ENCODE results near the gene GNG2. TPM values are rescaled to one million over a fixed set of nuclear protein-coding genes. Genes with fewer than 3 reads are reported as not detected.

The GNG2 gene
- total RNA-seq, 6 experiments from 2014 or later: 2.4 to 6.0 (median 2.8) TPM

- no peak for DNase-seq
- no peak for TF ChIP-seq CTCF (IDR thresholded peaks at IDR 0.05)
- Mint-ChIP-seq H3K27me3 (ENCODE audit: insufficient read depth) (peaks cover 20% of the 10 kb centered on the region), H3K4me3 (0 out of 2 replicates have a peak overlapping the region, but pooled peaks have one; percentile 96), H3K36me3 (ENCODE audit: low read depth) (no peaks in the 10 kb centered on the region), H3K9me3 (no peaks in the 10 kb centered on the region; the same call in 1 of the 2 replicates), H3K4me1 (ENCODE audit: low read depth) (peaks cover 24% of the 10 kb centered on the region), H3K27ac (no peak overlapping the region)
Measured at GRCh38 chr14:51988221-51988620, 127.8 kb downstream of the GNG2 start.

GRCh38 chr14:51989293-51990234 lies 129.2 kb downstream of the GNG2 start, which contains the start of gene RTRAF:
TSS of gene RTRAF (plus strand) at chr14:51989546. CDS start at chr14:51989640, 94 bp downstream.
- Mint-ChIP-seq H3K4me3 (peak within 1 kb of the TSS; percentile 96), H3K27ac (peak within 1 kb of the TSS; percentile 72), H3K36me3 (ENCODE audit: low read depth) (peaks cover 2% of the 10 kb centered on the region; the same call in 1 of the 2 replicates), H3K27me3 (ENCODE audit: insufficient read depth) (peaks cover 14% of the 10 kb centered on the region), H3K4me1 (ENCODE audit: low read depth) (peaks cover 24% of the 10 kb centered on the region), H3K9me3 (no peaks in the 10 kb centered on the region)
- DNase-seq: peak; percentile 91
- no peak for TF ChIP-seq CTCF (IDR thresholded peaks at IDR 0.05)

- no peak for TF ChIP-seq CTCF (IDR thresholded peaks at IDR 0.05)
- Mint-ChIP-seq H3K4me1 (ENCODE audit: low read depth) (peaks cover 24% of the 10 kb centered on the region), H3K36me3 (ENCODE audit: low read depth) (peaks cover 8% of the 10 kb centered on the region; the same call in 1 of the 2 replicates), H3K27ac (peak overlapping the region; percentile 72; the same call in 1 of the 2 replicates), H3K9me3 (no peaks in the 10 kb centered on the region), H3K27me3 (ENCODE audit: insufficient read depth) (peaks cover 6% of the 10 kb centered on the region; the same call in 1 of the 2 replicates), H3K4me3 (peak overlapping the region; percentile 96)
- no peak for DNase-seq
Measured at GRCh38 chr14:51990488-51990887, 130.1 kb downstream of the GNG2 start.

GRCh38 chr14:51993285-51993920 lies 133.0 kb downstream of the GNG2 start:
- Mint-ChIP-seq H3K4me1 (ENCODE audit: low read depth) (peaks cover 30% of the 10 kb centered on the region), H3K27ac (peak overlapping the region; percentile 4; the same call in 1 of the 2 replicates), H3K9me3 (no peaks in the 10 kb centered on the region), H3K36me3 (ENCODE audit: low read depth) (peaks cover 8% of the 10 kb centered on the region; the same call in 1 of the 2 replicates), H3K27me3 (ENCODE audit: insufficient read depth) (peaks cover 1% of the 10 kb centered on the region; the same call in 1 of the 2 replicates), H3K4me3 (no peak overlapping the region)
- TF ChIP-seq CTCF (IDR thresholded peaks at IDR 0.05): no peak
- no peak for DNase-seq

- no peaks in the 10 kb centered on the region for H3K9me3 Mint-ChIP-seq
- DNase-seq: peak; percentile 35
Measured at GRCh38 chr14:51996148-51996746, 135.8 kb downstream of the GNG2 start.

More at GRCh38 chr14:51996148-51996746, 135.8 kb downstream of the GNG2 start:
- Mint-ChIP-seq H3K4me3 (no peak overlapping the region), H3K27ac (peak overlapping the region; percentile 47; the same call in 1 of the 2 replicates), H3K36me3 (ENCODE audit: low read depth) (peaks cover 26% of the 10 kb centered on the region; the same call in 1 of the 2 replicates), H3K4me1 (ENCODE audit: low read depth) (peaks cover 45% of the 10 kb centered on the region), H3K27me3 (ENCODE audit: insufficient read depth) (no peaks in the 10 kb centered on the region)
- TF ChIP-seq CTCF (IDR thresholded peaks at IDR 0.05): peak; percentile 89

Data from HFFc6 (cell line).